ENCODE results near the gene NEURL2.

DNA sequence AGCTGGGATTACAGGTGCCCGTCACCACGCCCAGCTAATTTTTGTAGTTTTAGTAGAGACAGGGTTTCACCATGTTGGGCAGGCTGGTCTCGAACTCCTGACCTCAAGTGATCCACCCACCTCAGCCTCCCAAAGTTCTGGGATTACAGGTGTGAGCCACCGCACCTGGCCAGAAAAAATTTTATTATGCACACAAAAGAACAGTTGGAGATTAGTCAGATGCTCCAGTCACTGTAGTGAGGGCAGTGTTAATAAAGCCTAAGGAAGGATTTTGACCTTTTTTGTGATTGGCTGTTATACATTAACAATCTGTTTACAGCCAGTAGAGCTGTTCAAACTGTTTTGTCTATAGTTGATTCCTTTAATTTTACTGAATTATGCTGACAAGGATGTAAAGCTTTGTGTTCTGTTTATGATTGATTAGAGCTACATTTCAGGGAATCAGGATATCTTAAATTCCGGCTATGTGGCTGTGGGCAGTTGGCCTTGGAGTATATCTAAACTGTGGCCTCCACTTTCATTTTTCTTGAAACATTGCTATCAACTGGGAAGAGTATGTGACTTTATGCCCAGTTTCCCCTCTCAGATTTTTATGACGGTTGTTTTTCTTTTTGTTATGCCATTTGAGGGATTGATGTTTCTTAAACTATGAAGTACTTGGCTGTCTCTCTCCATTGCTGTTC, 23.7 kb downstream of the NEURL2 start:
- TF ChIP-seq CTCF (IDR thresholded peaks at IDR 0.05; ENCODE audit: low read length) (no peak), EZH2phosphoT487 (IDR thresholded peaks at IDR 0.05; ENCODE audit: low read length) (no peak)
